ENCODE data around the gene RIMBP3C.
"Not testable (repeated sequence)": the region's sequence is repeated elsewhere in the genome, so short reads cannot be mapped to it uniquely, and the experiment has no call there.

The RIMBP3C gene, protein sequence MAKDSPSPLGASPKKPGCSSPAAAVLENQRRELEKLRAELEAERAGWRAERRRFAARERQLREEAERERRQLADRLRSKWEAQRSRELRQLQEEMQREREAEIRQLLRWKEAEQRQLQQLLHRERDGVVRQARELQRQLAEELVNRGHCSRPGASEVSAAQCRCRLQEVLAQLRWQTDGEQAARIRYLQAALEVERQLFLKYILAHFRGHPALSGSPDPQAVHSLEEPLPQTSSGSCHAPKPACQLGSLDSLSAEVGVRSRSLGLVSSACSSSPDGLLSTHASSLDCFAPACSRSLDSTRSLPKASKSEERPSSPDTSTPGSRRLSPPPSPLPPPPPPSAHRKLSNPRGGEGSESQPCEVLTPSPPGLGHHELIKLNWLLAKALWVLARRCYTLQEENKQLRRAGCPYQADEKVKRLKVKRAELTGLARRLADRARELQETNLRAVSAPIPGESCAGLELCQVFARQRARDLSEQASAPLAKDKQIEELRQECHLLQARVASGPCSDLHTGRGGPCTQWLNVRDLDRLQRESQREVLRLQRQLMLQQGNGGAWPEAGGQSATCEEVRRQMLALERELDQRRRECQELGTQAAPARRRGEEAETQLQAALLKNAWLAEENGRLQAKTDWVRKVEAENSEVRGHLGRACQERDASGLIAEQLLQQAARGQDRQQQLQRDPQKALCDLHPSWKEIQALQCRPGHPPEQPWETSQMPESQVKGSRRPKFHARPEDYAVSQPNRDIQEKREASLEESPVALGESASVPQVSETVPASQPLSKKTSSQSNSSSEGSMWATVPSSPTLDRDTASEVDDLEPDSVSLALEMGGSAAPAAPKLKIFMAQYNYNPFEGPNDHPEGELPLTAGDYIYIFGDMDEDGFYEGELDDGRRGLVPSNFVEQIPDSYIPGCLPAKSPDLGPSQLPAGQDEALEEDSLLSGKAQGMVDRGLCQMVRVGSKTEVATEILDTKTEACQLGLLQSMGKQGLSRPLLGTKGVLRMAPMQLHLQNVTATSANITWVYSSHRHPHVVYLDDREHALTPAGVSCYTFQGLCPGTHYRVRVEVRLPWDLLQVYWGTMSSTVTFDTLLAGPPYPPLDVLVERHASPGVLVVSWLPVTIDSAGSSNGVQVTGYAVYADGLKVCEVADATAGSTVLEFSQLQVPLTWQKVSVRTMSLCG (N-terminal part only)

GRCh38 chr22:21551361-21551760 lies at the start of gene RIMBP3C:
Gene RIMBP3C (minus strand): TSS chr22:21551461. CDS start chr22:21550976, 485 bp downstream.
- not testable (repeated sequence) for DNase-seq

DNA sequence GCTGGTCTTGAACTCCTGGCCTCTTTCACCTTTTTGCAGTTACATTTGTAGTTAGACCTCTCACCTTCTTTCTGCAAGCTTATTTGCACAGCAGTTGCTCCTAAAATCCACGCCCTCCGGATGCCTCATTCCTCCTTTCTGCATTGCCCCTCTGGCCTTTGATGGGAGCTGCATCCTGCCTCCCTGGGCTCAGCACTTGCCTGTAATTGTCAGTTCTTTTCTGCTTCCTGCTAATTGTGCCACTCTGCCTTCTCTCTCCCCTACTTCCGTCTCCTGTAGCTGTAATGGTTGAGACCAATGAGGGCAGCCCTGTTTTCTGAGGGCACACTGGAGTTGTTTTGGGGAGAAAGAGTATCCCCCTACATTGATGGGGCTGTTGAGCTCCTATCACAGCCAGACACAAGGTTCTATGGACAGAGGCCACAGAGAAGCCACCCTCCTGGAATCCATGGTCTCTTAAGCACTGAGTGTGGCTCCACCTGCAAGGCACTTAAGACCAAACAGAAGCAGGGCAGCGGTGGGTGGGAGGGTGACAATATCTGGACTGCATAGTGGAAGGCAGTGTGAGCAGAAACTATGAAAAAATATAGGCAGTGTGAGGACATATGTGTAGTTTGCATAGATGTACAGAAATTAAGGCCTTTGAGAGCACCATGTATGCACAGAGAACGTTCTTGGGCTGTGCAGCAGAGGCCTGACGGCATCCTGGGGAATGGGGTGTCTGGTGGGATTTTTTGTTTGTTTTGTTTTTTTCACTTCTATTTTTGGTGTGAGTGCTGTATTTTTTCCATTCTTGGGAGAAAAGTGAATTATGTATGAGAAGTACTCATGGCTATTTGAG lies 48.0 kb upstream of the RIMBP3C start:
- no peak for DNase-seq

GRCh38 chr22:21598302-21598701 lies 47.0 kb upstream of the RIMBP3C start:
- no peak for DNase-seq

- not testable (repeated sequence) for DNase-seq
These were observed 45.3 kb upstream of the RIMBP3C start for GRCh38 chr22:21596356-21597135.

DNA sequence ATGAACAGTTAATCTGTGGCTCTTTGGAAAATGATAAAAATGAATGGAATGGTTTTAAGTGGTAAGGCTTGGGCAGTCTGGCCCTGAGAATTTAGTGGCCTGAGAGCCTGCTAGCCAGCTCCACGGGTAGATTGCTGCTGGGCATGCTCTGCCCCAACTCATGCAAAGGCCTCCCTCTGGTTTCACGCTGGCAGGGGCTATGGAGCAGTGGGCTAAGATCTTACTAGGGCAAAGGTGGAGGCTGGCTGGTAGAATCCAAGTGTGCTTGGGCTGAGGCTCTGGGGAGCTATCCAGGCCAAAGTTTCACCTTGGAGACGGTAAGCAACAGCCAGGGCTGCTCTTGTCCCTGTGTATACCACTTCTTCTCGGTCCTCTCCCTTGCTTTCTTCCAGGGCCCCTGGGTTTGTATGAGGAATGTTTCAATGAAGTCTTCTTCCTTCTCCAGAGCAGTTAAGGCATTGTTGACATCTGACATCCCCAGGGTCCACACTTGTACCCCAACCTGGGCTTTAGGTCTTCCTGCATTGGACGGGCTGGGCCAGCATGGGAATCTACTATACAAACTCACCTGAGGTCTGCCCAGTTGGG lies 43.7 kb upstream of the RIMBP3C start:
- DNase-seq: no peak

DNA sequence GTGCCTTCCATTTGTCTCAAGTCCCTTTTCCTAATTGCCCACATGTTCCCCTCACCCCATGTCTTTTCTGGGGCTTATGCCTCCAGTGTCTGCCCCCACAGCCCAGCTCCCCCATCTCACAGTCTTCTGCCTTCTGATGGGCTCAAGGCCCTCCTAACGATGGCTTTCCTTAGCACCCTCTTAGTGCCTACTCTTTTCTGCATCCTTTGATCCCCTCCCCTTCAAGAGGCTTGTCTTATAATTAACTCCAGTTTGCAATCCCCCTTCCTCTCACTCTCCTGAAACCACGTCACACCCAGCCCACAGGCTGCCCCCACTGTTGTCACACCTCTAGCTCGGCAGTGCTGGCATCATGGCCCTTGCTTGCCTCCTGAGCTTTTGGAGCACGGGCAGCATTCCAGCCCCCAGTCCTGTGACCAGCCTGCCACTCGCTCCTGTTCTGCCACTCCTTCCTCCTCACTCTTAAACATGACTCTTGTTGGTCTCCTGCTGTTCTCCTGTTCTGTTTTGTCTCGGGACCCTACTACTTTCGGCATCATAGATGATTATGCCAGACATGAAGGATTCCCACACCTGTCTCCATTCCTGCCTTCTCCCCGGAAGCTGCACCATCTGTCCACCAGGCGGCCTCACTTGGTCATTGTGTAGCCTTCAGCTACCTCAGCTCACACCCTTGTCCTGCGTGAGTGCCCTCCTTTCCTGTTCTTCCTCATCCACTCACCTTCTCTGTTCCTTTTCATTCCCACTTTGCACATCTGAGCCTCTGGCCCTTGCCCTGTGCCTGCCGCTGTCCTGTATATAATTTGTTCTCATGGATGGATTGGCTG lies 42.4 kb upstream of the RIMBP3C start:
- DNase-seq: no peak

DNA sequence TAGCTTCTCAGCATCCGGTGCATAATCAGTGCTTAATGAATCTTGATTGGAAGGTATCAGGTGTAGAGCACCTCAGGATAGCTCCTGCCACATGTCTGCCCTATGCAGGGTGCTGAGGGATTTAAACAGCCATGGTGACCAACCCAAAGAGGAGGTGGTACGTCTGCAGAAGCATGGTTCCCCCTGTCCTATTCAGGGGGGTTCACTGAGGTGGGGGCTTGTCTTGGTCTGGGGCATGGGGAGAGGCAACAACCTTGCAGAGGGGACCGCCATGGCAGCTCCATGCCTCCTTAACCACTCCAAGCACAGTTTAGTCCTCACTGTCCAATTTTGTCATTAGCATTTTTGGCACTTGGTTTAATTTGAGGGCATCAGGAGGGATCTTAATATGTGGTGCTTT lies 41.2 kb upstream of the RIMBP3C start:
- DNase-seq: no peak

- no peak for DNase-seq
These were observed 40.4 kb upstream of the RIMBP3C start for GRCh38 chr22:21591695-21592094.

- DNase-seq: no peak
These were observed 39.8 kb upstream of the RIMBP3C start for GRCh38 chr22:21590809-21591641.

DNA sequence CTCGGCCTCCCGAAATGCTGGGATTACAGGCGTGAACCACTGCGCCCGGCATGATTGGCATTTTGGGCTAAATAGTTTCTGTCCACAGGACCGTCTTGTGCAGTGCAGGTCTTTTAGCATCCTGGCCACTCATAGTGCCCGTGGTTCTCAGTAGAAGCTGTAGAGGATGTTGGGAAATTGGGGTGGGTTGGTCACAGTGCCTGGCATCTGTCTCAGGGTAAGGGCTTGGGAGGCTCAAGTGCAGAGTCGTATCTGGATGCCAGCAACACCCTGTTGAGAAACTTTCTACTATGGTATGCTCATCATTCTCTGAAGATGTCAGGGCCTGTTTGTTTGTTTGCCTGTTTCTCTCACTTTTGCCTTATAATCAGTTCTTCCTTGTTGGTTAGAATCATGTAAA lies 38.1 kb upstream of the RIMBP3C start:
- DNase-seq: no peak

DNA sequence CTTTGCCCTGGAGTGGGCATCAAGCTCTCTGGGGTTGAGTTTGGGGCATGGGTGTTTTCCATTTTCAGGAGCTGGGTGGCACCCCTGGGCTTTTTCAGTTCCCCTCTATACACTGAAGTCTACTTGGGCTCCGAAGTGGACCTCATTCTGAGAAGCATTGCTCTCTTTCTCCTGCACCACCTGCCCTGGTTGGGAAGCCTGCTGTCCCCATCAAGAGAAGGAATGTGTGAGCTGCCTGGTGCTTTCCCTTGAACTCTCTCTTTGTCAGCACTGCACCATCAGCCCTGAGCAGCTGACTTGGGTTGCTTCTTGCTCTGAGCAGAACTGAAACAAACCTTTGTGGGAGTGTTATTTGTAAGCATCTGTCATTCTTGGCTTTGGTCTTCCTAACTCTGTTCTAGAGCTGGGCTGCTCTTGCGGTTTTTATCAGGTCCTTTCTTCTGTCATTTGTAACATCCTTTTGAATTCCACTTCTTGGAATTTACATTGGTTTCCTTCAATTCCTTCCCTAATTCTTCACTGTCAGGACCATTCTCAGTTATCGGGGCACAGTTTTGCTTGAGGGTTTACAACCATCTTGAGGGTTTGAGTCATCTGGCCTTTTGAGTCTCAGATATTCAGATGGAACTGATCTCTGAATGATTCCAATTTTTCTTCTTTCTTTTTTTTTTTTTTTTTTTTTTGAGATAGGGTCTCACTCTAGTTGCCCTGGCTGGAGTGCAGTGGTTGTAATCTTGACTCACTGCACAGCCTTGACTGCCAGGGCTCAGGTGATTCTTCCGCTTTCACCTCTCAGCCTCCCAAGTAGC lies 36.7 kb upstream of the RIMBP3C start:
- no peak for DNase-seq

GRCh38 chr22:21585389-21585788 lies 34.1 kb upstream of the RIMBP3C start:
- no peak for DNase-seq

- DNase-seq: no peak
These were observed 31.8 kb upstream of the RIMBP3C start for GRCh38 chr22:21582801-21583740.

GRCh38 chr22:21581009-21581713 lies 29.9 kb upstream of the RIMBP3C start:
- not testable (repeated sequence) for DNase-seq

DNA sequence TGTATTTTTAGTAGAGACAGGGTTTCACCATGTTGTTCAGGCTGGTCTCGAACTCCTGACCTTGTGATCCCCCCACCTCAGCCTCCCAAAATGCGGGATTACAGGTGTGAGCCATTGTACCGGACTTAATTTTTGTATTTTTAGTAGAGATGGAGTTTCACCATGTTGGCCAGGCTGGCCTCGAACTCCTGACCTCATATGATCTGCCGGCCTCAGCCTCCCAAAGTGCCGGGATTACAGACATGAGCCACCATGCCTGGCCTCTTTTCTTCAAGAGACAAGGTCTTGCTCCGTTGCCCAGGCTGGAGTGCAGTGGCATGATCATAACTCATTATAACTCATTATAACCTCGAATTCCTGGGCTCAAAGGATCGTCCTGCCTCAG lies 29.4 kb upstream of the RIMBP3C start:
- not testable (repeated sequence) for DNase-seq

DNA sequence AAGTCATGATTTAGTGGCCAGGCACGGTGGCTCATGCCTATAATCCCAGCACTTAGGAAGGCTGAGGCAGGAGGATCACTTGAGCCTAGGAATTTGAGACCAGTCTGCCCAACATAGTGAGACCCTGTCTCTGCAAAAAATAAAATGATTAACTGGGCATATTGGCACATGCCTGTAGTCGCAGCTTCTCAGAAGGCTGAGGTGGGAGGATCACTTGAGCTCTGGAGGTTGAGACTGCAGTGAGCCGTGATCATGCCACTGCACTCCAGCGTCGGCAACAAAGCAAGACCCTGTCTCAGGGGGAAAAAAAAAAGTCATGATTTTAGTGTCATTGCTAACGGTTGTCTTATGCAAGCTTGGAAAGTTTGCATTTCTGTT lies 28.2 kb upstream of the RIMBP3C start:
- no peak for DNase-seq

Measured in NCI-H526 treated with DMSO at 0.1 percent for 48 hours (cell line).